ENCODE data around the gene XYLT1.
A peak's percentile ranks its signal among the peaks of the same experiment; 100 is the strongest.

XYLT1 gene

GRCh38 chr16:17304491-17305119, 166.2 kb downstream of the XYLT1 start:
- DNase-seq, result no peak

- DNase-seq, result no peak
Measured at GRCh38 chr16:17304106-17304490, 166.7 kb downstream of the XYLT1 start.

GRCh38 chr16:17303101-17303500, 167.7 kb downstream of the XYLT1 start:
- DNase-seq, result peak; percentile 40 to 58 (median 58)

- DNase-seq, result peak; percentile 39 to 74 (median 68)
Measured at GRCh38 chr16:17302620-17303019, 168.1 kb downstream of the XYLT1 start.

GRCh38 chr16:17302214-17302613, 168.5 kb downstream of the XYLT1 start:
- DNase-seq, result peak in 1 of 4 experiments; percentile 12

- DNase-seq, result peak; percentile 61 to 84 (median 78)
Measured at GRCh38 chr16:17301593-17302135, 169.1 kb downstream of the XYLT1 start.

- no peak for DNase-seq
Measured at GRCh38 chr16:17301184-17301583, 169.6 kb downstream of the XYLT1 start.

- no peak for DNase-seq
Measured at GRCh38 chr16:17299790-17300189, 171.0 kb downstream of the XYLT1 start.

- DNase-seq, result no peak
Measured at GRCh38 chr16:17298238-17298637, 172.5 kb downstream of the XYLT1 start.

GRCh38 chr16:17296431-17296830, 174.3 kb downstream of the XYLT1 start:
- no peak for DNase-seq

- DNase-seq, result no peak
Measured at GRCh38 chr16:17295948-17296347, 174.8 kb downstream of the XYLT1 start.

GRCh38 chr16:17294856-17295255, 175.9 kb downstream of the XYLT1 start:
- peak in 2 of 4 experiments; percentile 43 for DNase-seq

- no peak for DNase-seq
Measured at GRCh38 chr16:17293813-17294558, 176.8 kb downstream of the XYLT1 start.

- DNase-seq, result no peak
Measured at GRCh38 chr16:17291289-17291688, 179.5 kb downstream of the XYLT1 start.

GRCh38 chr16:17289674-17290635, 180.8 kb downstream of the XYLT1 start:
- DNase-seq, result no peak

GRCh38 chr16:17289050-17289449, 181.7 kb downstream of the XYLT1 start:
- DNase-seq, result no peak

- DNase-seq, result no peak
Measured at GRCh38 chr16:17287166-17287800, 183.5 kb downstream of the XYLT1 start.

GRCh38 chr16:17286443-17286842, 184.3 kb downstream of the XYLT1 start:
- DNase-seq, result no peak

GRCh38 chr16:17283016-17283415, 187.7 kb downstream of the XYLT1 start:
- no peak for DNase-seq

GRCh38 chr16:17282247-17282646, 188.5 kb downstream of the XYLT1 start:
- DNase-seq, result no peak

GRCh38 chr16:17281052-17281451, 189.7 kb downstream of the XYLT1 start:
- DNase-seq, result no peak

GRCh38 chr16:17278988-17279387, 191.8 kb downstream of the XYLT1 start:
- DNase-seq, result no peak
